T-cell (primary cell): ENCODE results near the gene SATB1. TPM values are rescaled to one million over a fixed set of nuclear protein-coding genes. Genes with fewer than 3 reads are reported as not detected.
A peak's percentile ranks its signal among the peaks of the same experiment; 100 is the strongest.

Experiments used
- ATAC-seq, 4 experiments: fragments of 200-7000 bp in 3 of 4; fragments of 150-1000 bp in 1 of 4; cut with Tn5 transposase; replicated peaks in 1 of 4; 1 replicate in 3 of 4; 2 replicates in 1 of 4; pipeline ENCODE4 v1.10.0; 2021; ENCODE audit warnings: moderate library complexity in 3 of 4, mild to moderate bottlenecking in 2 of 4, moderate number of reproducible peaks in 1 of 4
- CTCF ChIA-PET, 2 donors: fragments of 300-600 bp; sonication (Branson Sonifier 250); formaldehyde crosslinking; loops; one replicate each; lab custom pipeline; 2022; ENCODE audit warnings: antibody characterized with exemption in 2 of 2; lab: Charles Lee
- POLR2A ChIA-PET, 2 donors: fragments of 300-600 bp; sonication (Branson Sonifier 250); formaldehyde crosslinking; loops; one replicate each; lab custom pipeline; 2022; ENCODE audit warnings: antibody characterized with exemption in 2 of 2; lab: Charles Lee
- DNase-seq, 35 experiments: peaks; one replicate each; pipeline versions ENCODE4 v3.0.0 to v3.0.0-alpha.2; 2013 to 2023
- H3K27ac ChIP-seq: one replicate; pipeline ENCODE4 v1.5.1; 2013; ENCODE audit warnings: low read length
- H3K27me3 ChIP-seq, 2 experiments: replicated peaks in 1 of 2; 1 replicate in 1 of 2; 2 replicates in 1 of 2; pipeline versions ENCODE4 v1.6.1 to v1.7.0; 2013; ENCODE audit warnings: low read length in 1 of 2, mixed read lengths in 1 of 2; ENCODE audit not compliant: control insufficient read depth in 2 of 2, insufficient read depth in 2 of 2; ENCODE audit errors: extremely low read depth in 1 of 2
- H3K36me3 ChIP-seq, 2 donors: 1 replicate in 1 of 2; 2 replicates in 1 of 2; pipeline versions ENCODE4 v1.6.1 to v1.7.0; 2013; ENCODE audit warnings: low read length in 1 of 2; ENCODE audit not compliant: control insufficient read depth in 2 of 2, insufficient read depth in 1 of 2; ENCODE audit errors: extremely low read depth in 1 of 2
- H3K4me1 ChIP-seq, 2 experiments: 1 replicate in 1 of 2; 2 replicates in 1 of 2; pipeline versions ENCODE4 v1.6.1 to v1.7.0; 2013; ENCODE audit warnings: low read length in 2 of 2, mixed read lengths in 1 of 2; ENCODE audit not compliant: insufficient read depth in 2 of 2, control insufficient read depth in 1 of 2; ENCODE audit errors: extremely low read depth in 1 of 2
- H3K4me3 ChIP-seq, 2 donors: 1 replicate in 1 of 2; 2 replicates in 1 of 2; pipeline versions ENCODE4 v1.5.1 to v1.7.0; 2013; ENCODE audit warnings: mild to moderate bottlenecking in 2 of 2, low read length in 1 of 2, moderate library complexity in 1 of 2; ENCODE audit not compliant: control insufficient read depth in 1 of 2; ENCODE audit errors: extremely low read depth in 1 of 2
- H3K9me3 ChIP-seq: 2 replicates; pipeline ENCODE4 v1.7.0; 2013
- H3K27ac Mint-ChIP-seq, 2 donors: one replicate each; pipeline ENCODE4 v1.8.0; 2020 to 2021; ENCODE audit warnings: mild to moderate bottlenecking in 2 of 2, mixed read lengths in 2 of 2
- H3K27me3 Mint-ChIP-seq, 2 donors: one replicate each; pipeline ENCODE4 v1.8.0; 2021 to 2022; ENCODE audit warnings: mixed read lengths in 2 of 2
- H3K36me3 Mint-ChIP-seq: one replicate; pipeline ENCODE4 v1.8.0; 2021; ENCODE audit warnings: mixed read lengths
- H3K4me1 Mint-ChIP-seq, 3 donors: one replicate each; pipeline ENCODE4 v1.8.0; 2020 to 2022; ENCODE audit warnings: mixed read lengths in 3 of 3, mild to moderate bottlenecking in 1 of 3
- H3K4me3 Mint-ChIP-seq, 3 donors: one replicate each; pipeline ENCODE4 v1.8.0; 2020 to 2022; ENCODE audit warnings: mild to moderate bottlenecking in 3 of 3, mixed read lengths in 3 of 3, moderate library complexity in 3 of 3
- H3K9me3 Mint-ChIP-seq, 3 donors: one replicate each; pipeline ENCODE4 v1.8.0; 2020 to 2022; ENCODE audit warnings: mixed read lengths in 3 of 3
- WGBS: methylation state at CpG from one replicate; pipeline ENCODE4 v1.1.5; 2013; ENCODE audit warnings: missing lambda C conversion rate; ENCODE audit not compliant: insufficient coverage; 5-methylcytosine and 5-hydroxymethylcytosine counted together
- total RNA-seq, 35 experiments: library from RNA in 6 of 35; stranded (reverse) in 6 of 35; fragments of 120-200 nt in 1 of 35; gene quantifications; one replicate each; pipeline versions ENCODE4 v1.2.1 to v1.2.4 and lab custom pipeline; 2013 to 2026

Gene SATB1
- total RNA-seq, 5 donors from 2014 or later (not counting 1 experiment from before 2014, with no cell fraction given), result 204 to 417 (median 282) TPM

DNA sequence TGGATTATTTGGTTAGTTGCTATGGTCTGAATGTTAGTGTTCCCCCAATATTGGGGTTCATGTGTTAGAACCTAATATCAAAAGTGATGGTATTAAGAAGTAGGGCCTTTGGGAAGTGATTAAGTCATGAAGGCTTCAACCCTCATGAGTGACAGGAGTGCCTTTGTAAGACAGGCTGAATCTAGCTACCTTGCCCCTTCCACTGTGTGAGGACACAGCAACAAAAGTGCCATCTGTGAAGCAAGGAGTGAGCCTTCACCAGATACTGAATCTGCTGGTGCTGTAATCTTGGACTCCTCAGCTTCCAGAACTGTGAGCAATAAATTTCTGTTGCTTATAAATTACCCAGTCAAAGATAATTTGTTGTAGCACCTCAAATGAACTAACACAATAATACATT is 22.6 kb upstream of the SATB1 start:
- peaks cover 0 to 18% of the 10 kb centered on the region in 2 experiments for H3K27me3 ChIP-seq
- no peak overlapping the region for H3K27ac ChIP-seq
- peaks cover 20 to 22% of the 10 kb centered on the region in 2 experiments for H3K4me1 ChIP-seq
- ChIA-PET CTCF (interaction anchor here in 1 of 2 donors (1.0 to 1.1 kb wide), 2 partner anchors 15 to 35 kb away, joined by 3 read pairs; no protein-coding TSS in a partner anchor), POLR2A (interaction anchor here in 1 of 2 donors (0.6 to 0.7 kb wide), 3 partner anchors 8 to 38 kb away, joined by 3 to 5 read pairs (median 3); no protein-coding TSS in a partner anchor)
- no peaks in the 10 kb centered on the region for H3K36me3 ChIP-seq
- ATAC-seq (no peak), DNase-seq (no peak)
- Mint-ChIP-seq H3K27ac (peak overlapping the region; percentile 97 to 98), H3K27me3 (no peaks in the 10 kb centered on the region), H3K36me3 (peaks cover 33% of the 10 kb centered on the region), H3K4me3 (peak overlapping the region; percentile 75 to 94 (median 85)), H3K4me1 (peaks cover 47 to 54% (median 53%) of the 10 kb centered on the region in 3 donors), H3K9me3 (peaks cover 7 to 23% (median 10%) of the 10 kb centered on the region in 3 donors)
- H3K9me3 ChIP-seq, result no peaks in the 10 kb centered on the region
- H3K4me3 ChIP-seq, result peak overlapping the region in 1 of 2 donors; percentile 86

DNA sequence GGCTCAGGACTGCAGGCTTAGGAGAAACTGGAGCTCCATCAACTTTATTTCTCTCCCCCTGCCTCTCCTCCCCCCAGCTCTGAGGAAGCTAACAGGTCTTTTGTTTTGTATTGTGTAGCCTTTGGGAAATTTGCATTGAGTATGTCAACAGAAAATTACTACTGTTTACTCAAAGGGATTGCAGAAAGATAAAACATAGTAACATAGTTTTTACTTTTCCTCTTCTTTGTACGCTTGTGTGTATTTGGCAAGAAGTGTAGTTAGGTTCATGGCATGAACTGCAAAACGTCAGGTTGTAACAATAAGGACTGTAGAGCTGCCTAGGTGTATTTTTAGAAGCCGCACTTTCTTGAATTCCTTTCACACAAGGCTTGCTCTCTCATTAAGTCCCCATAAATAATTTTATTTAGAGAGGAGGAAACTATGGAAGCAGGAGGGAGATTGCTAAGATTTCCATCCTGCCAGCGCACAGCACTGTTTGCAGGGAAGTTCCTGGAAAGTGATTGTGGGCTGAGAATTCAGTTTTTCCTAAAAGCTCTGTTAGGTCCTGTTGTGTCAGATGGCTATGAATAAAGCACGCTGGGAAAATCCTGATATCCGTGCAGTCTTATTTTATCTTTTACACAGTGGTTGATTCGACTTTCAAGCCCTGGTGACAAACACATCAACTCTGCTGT is 21.1 kb upstream of the SATB1 start:
- peaks cover 7 to 23% (median 10%) of the 10 kb centered on the region in 3 donors for H3K9me3 Mint-ChIP-seq
- H3K4me3 Mint-ChIP-seq, result peak overlapping the region; percentile 85 to 96 (median 94)
- peaks cover 33% of the 10 kb centered on the region for H3K36me3 Mint-ChIP-seq
- H3K9me3 ChIP-seq, result no peaks in the 10 kb centered on the region
- H3K27ac ChIP-seq, result peak overlapping the region; percentile 78
- H3K27ac Mint-ChIP-seq, result peak overlapping the region; percentile 97 to 98
- DNase-seq (no peak), ATAC-seq (no peak)
- peak overlapping the region; percentile 65 to 86 for H3K4me3 ChIP-seq
- no peaks in the 10 kb centered on the region for H3K27me3 Mint-ChIP-seq
- H3K27me3 ChIP-seq, result peaks cover 0 to 18% of the 10 kb centered on the region in 2 experiments
- peaks cover 22% of the 10 kb centered on the region in 2 experiments for H3K4me1 ChIP-seq
- peaks cover 45 to 47% (median 47%) of the 10 kb centered on the region in 3 donors for H3K4me1 Mint-ChIP-seq
- H3K36me3 ChIP-seq, result no peaks in the 10 kb centered on the region
- 86% methylated on average over 1 of the region's 7 CpGs for WGBS
- POLR2A ChIA-PET, result interaction anchor here (0.5 to 1.0 kb wide), 3 partner anchors 17 to 1628 kb away, joined by 3 to 4 read pairs (median 3); no protein-coding TSS in a partner anchor
- CTCF ChIA-PET, result interaction anchor here (0.5 to 1.3 kb wide), 8 partner anchors 23 to 312 kb away, joined by 3 to 5 read pairs (median 3); no protein-coding TSS in a partner anchor

DNA sequence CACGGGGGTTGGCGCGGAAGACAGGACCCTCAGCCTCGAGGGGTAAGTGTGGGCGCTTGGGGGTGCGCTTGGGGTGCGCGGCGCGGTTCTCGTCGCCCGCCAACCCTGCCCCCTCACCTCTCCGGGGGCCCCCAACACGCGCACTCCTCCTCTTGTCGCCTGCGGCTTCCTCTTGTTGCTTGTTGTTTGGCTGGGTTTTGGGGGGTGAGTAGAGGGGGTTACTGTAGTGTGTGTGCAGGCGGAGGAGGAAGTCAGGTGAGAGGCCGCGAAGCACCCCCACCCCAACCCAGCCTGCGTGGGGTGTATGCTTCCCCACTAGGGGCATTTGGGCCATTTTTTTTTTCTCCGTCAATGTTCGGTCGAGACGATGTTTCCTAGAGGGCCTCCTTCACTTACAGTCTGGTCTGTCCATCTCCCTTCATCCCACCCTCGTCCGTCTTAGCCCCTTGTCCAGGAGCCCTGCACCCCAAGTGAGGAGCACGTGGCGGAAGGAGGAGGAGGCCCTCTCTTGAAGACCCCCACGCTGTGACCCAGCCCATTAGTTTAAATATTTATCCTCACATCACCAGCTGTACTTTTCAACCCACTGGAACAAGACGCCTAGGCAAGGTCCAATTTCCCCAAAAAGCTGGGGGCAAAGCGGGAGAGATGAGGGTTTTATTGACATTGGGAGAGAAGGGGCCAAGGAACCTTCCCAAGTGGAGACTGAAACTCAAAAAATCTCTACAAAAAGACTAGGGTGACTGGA is 20.4 kb upstream of the SATB1 start:
- CTCF ChIA-PET, result interaction anchor here (0.5 to 1.3 kb wide), 8 partner anchors 13 to 313 kb away, joined by 3 to 5 read pairs (median 3); no protein-coding TSS in a partner anchor
- no peaks in the 10 kb centered on the region for H3K9me3 ChIP-seq
- H3K36me3 Mint-ChIP-seq, result peaks cover 29% of the 10 kb centered on the region

DNA sequence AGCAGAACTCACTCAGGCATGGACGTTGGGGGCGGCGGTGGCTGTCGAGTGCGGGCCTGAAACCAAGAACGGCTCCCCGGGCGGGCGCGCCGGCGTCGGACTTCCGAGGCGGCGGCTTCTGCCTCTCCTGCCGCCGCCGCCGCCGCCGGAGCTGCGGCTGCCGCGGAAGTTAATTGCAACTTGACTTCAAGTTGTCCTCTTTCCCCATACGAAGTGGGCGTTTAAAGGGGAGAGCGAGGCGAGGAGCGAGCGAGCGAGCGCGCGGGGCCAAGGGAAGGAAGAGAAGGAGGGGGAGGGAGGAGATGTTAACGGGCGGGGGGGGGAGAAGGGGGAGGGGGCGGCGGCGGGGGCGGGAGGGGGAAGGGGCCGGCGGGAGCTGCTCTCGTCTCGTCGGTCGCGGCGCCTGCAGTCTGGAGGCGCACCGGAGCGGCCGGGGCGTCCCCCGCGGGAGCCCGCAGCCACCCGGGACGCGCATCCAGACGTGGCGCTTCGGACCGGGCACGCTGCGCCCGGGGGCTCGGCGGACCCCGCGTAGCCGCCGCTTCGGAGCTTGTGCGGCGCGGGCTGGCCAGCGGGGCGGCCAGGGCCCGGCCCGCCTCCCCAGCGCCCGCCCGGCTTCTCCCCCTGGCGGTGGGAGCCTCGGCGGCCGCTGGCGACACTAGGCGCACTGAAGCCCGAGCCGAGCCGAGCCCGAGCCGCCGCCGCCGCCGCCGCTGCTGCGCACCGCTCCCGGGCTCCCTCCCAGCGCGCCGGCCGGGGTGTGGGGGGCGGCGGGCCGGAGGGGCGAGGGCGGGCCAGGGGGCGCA is 19.7 kb upstream of the SATB1 start:
- H3K27ac ChIP-seq, result peak overlapping the region; percentile 82
- ATAC-seq (peak; percentile 72 to 79 (median 77)), DNase-seq (peak; percentile 64 to 88 (median 75))
- H3K4me1 Mint-ChIP-seq, result peaks cover 49 to 50% (median 49%) of the 10 kb centered on the region in 3 donors
- ChIA-PET POLR2A (interaction anchor here (0.7 to 0.8 kb wide), 4 partner anchors 23 to 371 kb away, joined by 3 to 7 read pairs (median 4); no protein-coding TSS in a partner anchor), CTCF (interaction anchor here in 1 of 2 donors (0.6 to 1.0 kb wide), 5 partner anchors 12 to 313 kb away, joined by 3 to 5 read pairs (median 4); no protein-coding TSS in a partner anchor)
- no peaks in the 10 kb centered on the region for H3K36me3 ChIP-seq
- H3K4me1 ChIP-seq, result peaks cover 22 to 34% of the 10 kb centered on the region in 2 experiments
- H3K4me3 ChIP-seq, result peak overlapping the region; percentile 76 to 100
- peaks cover under 1 to 18% (median 8%) of the 10 kb centered on the region in 3 donors for H3K9me3 Mint-ChIP-seq
- H3K27ac Mint-ChIP-seq, result peak overlapping the region; percentile 95 to 96
- H3K36me3 Mint-ChIP-seq, result peaks cover 22% of the 10 kb centered on the region
- H3K9me3 ChIP-seq, result no peaks in the 10 kb centered on the region
- peak overlapping the region; percentile 85 to 97 (median 96) for H3K4me3 Mint-ChIP-seq
- no peaks in the 10 kb centered on the region for H3K27me3 Mint-ChIP-seq
- WGBS, result under 1% methylated on average over 76 of the region's 113 CpGs
- peaks cover 0 to 18% of the 10 kb centered on the region in 2 experiments for H3K27me3 ChIP-seq

More for the DNA sequence above, 20.4 kb upstream of the SATB1 start:
- Mint-ChIP-seq H3K4me3 (peak overlapping the region; percentile 85 to 96 (median 94)), H3K4me1 (peaks cover 45 to 49% (median 46%) of the 10 kb centered on the region in 3 donors), H3K27me3 (no peaks in the 10 kb centered on the region), H3K27ac (peak overlapping the region; percentile 97 to 98), H3K9me3 (peaks cover 7 to 23% (median 10%) of the 10 kb centered on the region in 3 donors)
- peak overlapping the region; percentile 65 to 86 for H3K4me3 ChIP-seq
- POLR2A ChIA-PET, result interaction anchor here (0.7 to 0.9 kb wide), 4 partner anchors 24 to 1629 kb away, joined by 3 to 7 read pairs (median 4); no protein-coding TSS in a partner anchor
- peaks cover 0 to 18% of the 10 kb centered on the region in 2 experiments for H3K27me3 ChIP-seq
- ATAC-seq, result peak; percentile 78 to 84 (median 78)
- peaks cover 22 to 26% of the 10 kb centered on the region in 2 experiments for H3K4me1 ChIP-seq
- WGBS, result 3% methylated on average over 7 of the region's 33 CpGs
- no peaks in the 10 kb centered on the region for H3K36me3 ChIP-seq
- DNase-seq, result peak; percentile 71 to 95 (median 87)
- peak overlapping the region; percentile 78 for H3K27ac ChIP-seq

DNA sequence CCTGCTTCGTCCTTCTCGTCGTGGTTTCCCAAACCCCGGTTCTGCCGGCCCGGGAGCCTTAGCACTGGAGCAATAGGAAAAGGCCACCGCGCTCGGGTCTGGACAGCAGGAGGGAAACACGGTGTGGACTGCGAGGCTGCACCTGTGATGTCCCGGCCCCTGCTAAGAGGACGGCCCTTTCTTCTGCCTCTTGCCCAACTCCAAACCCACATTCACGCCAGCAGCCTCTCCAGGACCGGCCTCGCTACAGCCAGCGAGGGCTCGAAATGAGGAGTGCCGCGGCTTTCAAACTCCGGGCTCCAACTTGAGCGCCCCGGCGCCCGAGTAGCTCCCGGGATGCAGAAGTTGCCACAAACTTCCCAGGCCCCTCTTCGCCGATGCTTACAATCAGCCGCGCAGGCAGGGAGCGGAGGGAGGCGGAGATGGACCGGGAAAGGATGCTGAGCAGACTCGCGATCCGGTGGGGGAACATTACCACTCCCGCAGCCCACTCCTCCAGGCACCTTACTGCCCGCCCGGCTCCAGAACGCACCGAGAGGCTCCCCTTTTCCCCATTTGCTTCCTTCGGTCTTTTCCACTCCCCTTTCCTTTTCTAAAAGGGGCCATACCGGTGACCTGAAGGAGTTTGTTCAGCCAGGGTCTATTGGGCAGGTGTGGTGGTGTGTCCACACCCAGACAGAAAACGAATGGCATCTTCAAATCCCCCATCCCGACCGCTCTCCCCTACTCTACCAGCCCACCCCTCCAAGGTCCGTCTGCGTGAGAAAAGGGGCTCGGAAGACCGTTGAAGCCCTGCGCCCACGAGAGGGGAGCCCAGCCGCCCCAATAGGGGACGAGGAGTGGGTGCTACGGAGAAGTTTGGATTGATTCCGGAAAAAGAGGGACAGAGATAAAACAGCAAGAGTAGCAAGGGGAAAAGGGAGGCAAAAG is 18.8 kb upstream of the SATB1 start:
- Mint-ChIP-seq H3K4me3 (peak overlapping the region; percentile 74 to 97 (median 96)), H3K9me3 (peaks cover 0 to 11% (median 4%) of the 10 kb centered on the region in 3 donors), H3K27me3 (no peaks in the 10 kb centered on the region), H3K36me3 (peaks cover 16% of the 10 kb centered on the region), H3K4me1 (peaks cover 51 to 57% (median 54%) of the 10 kb centered on the region in 3 donors), H3K27ac (peak overlapping the region; percentile 95 to 96)
- Histone ChIP-seq H3K4me3 (peak overlapping the region; percentile 76 to 100), H3K9me3 (no peaks in the 10 kb centered on the region), H3K27me3 (peaks cover 0 to 18% of the 10 kb centered on the region in 2 experiments), H3K4me1 (peaks cover 22 to 42% of the 10 kb centered on the region in 2 experiments), H3K36me3 (no peaks in the 10 kb centered on the region), H3K27ac (peak overlapping the region; percentile 82)
- ChIA-PET POLR2A (interaction anchor here in 1 of 2 donors (0.8 kb wide), 1 partner anchor 42 kb away, joined by 3 read pairs; no protein-coding TSS in a partner anchor), CTCF (interaction anchor here in 1 of 2 donors (0.6 to 1.0 kb wide), 3 partner anchors 11 to 301 kb away, joined by 3 to 5 read pairs (median 4); no protein-coding TSS in a partner anchor)
- peak in 14 of 35 experiments; percentile 2 to 36 (median 10) for DNase-seq
- 2% methylated on average over 42 of the region's 56 CpGs for WGBS
- ATAC-seq, result no peak
